Transverse colon (tissue), 4 donors: ENCODE results near the gene KARS1. TPM values are rescaled to one million over a fixed set of nuclear protein-coding genes. Genes with fewer than 3 reads are reported as not detected.

ENCODE experiments used
- DNase-seq: peaks from one replicate; pipeline ENCODE4 v3.0.0-alpha.2; 2019
- H3K27ac ChIP-seq, 4 donors: fragments of 200-600 bp; sonication (generic); 2 replicates each; pipeline ENCODE4 v1.5.1; 2016 to 2018; ENCODE audit warnings: inconsistent platforms in 4 of 4
- H3K27me3 ChIP-seq: fragments of 200-600 bp; sonication (generic); 2 replicates; pipeline ENCODE4 v1.5.1; 2017; ENCODE audit warnings: inconsistent platforms
- H3K36me3 ChIP-seq, 4 donors: fragments of 200-600 bp; sonication (generic); 2 replicates each; pipeline ENCODE4 v1.5.1; 2017 to 2019; ENCODE audit warnings: inconsistent platforms in 4 of 4
- H3K4me1 ChIP-seq, 4 donors: fragments of 200-600 bp; sonication (generic); 2 replicates each; pipeline ENCODE4 v1.5.1; 2017 to 2020; ENCODE audit warnings: inconsistent platforms in 4 of 4
- H3K4me3 ChIP-seq, 4 donors: fragments of 200-600 bp; sonication (generic); 1 replicate in 1 of 4; 2 replicates in 3 of 4; pipeline versions ENCODE4 v1.5.1 to v1.6.1; 2017 to 2019; ENCODE audit warnings: inconsistent platforms in 4 of 4
- H3K9me3 ChIP-seq, 2 donors: fragments of 200-600 bp; sonication (generic); 2 replicates each; pipeline ENCODE4 v1.5.1; 2017 to 2019; ENCODE audit warnings: inconsistent platforms in 2 of 2
- EP300 ChIP-seq: sonication (generic); formaldehyde crosslinking; IDR thresholded peaks from one replicate; pipeline ENCODE4 v1.6.1; 2017; ENCODE audit warnings: antibody characterized with exemption, low read depth
- POLR2A ChIP-seq: fragments of 450-650 bp; IDR thresholded peaks from one replicate; pipeline ENCODE4 v1.6.1; 2016; ENCODE audit warnings: antibody characterized with exemption, mild to moderate bottlenecking, moderate library complexity
- POLR2AphosphoS5 ChIP-seq, 3 donors: sonication (generic); formaldehyde crosslinking; IDR thresholded peaks; one replicate each; pipeline ENCODE4 v1.6.1; 2016; ENCODE audit warnings: antibody characterized with exemption in 3 of 3
- WGBS, 2 donors: methylation state at CpG; one replicate each; pipeline ENCODE4 v1.1.5; 2018; ENCODE audit warnings: low coverage in 1 of 2; 5-methylcytosine and 5-hydroxymethylcytosine counted together
- in situ Hi-C, 4 donors: fragments of 200-750 bp; cut with MboI; loops; one replicate each; pipeline versions ENCODE4 v1.15.0 to v1.15.1; 2017; ENCODE audit warnings: low sequenced_read_pairs in 3 of 4, low pct_ligation_motif_present in 1 of 4, low pct_unique_long_range_greater_than_20kb in 1 of 4
- intact Hi-C: fragments of 100-400 bp; cut with DNase I; formaldehyde crosslinking; loops from one replicate; pipeline ENCODE4 v1.15.1; 2023; ENCODE audit warnings: low total_unique reads
- total RNA-seq, 4 donors: library from RNA; depleted of rRNA; stranded (reverse); fragments of >200 nt; gene quantifications; one replicate each; pipeline ENCODE4 v1.1.0, GENCODE V29; 2016
- TF ChIP-seq, protein P1 (sequence below), 5 experiments: fragments of 200-600 bp in 3 of 5; fragments of 450-650 bp in 2 of 5; sonication (generic) in 3 of 5; IDR thresholded peaks; 1 replicate in 2 of 5; 2 replicates in 3 of 5; pipeline ENCODE4 v1.5.1; 2016 to 2017; ENCODE audit warnings: antibody characterized with exemption in 5 of 5, inconsistent platforms in 3 of 5, mild to moderate bottlenecking in 2 of 5, moderate library complexity in 1 of 5

The KARS1 gene
- total RNA-seq, 4 donors from 2014 or later = 15.3 to 86.5 (median 76.4) TPM

DNA sequence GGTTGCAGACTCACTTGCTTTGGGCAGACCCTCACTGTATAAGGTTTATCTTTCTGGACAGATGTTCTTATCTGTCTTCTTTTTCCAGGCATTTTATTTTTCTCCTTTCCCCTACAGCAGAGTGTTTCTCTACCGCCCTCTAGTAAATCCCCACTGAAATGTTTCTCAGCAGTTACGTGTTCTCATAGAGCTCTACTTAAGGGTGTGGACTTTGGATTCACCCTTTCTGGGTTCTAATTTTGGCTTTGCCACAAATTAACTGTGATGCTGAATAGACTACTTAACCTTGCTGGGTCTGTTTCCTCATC, 26.3 kb downstream of the KARS1 start:
- Histone ChIP-seq H3K36me3 (peaks cover 0 to 10% (median 3%) of the 10 kb centered on the region in 4 donors), H3K9me3 (no peaks in the 10 kb centered on the region), H3K4me1 (peaks cover 11 to 26% (median 16%) of the 10 kb centered on the region in 4 donors), H3K27me3 (no peaks in the 10 kb centered on the region), H3K27ac (peak overlapping the region in 3 of 4 donors; percentile 15 to 95 (median 92)), H3K4me3 (no peak overlapping the region)
- WGBS, 2 donors = 11 to 16% methylated on average over 2 of the region's 2 CpGs
- DNase-seq = no peak
- in situ Hi-C loops (no loop called here), intact Hi-C loops (no loop called here)
- TF ChIP-seq POLR2AphosphoS5 (IDR thresholded peaks at IDR 0.05) = no peak
- TF ChIP-seq, protein P1, sequence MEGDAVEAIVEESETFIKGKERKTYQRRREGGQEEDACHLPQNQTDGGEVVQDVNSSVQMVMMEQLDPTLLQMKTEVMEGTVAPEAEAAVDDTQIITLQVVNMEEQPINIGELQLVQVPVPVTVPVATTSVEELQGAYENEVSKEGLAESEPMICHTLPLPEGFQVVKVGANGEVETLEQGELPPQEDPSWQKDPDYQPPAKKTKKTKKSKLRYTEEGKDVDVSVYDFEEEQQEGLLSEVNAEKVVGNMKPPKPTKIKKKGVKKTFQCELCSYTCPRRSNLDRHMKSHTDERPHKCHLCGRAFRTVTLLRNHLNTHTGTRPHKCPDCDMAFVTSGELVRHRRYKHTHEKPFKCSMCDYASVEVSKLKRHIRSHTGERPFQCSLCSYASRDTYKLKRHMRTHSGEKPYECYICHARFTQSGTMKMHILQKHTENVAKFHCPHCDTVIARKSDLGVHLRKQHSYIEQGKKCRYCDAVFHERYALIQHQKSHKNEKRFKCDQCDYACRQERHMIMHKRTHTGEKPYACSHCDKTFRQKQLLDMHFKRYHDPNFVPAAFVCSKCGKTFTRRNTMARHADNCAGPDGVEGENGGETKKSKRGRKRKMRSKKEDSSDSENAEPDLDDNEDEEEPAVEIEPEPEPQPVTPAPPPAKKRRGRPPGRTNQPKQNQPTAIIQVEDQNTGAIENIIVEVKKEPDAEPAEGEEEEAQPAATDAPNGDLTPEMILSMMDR (IDR thresholded peaks at IDR 0.05) = peak; percentile 11 to 42 (median 18)
- TF ChIP-seq EP300 = no peak
- TF ChIP-seq POLR2A = no peak

DNA sequence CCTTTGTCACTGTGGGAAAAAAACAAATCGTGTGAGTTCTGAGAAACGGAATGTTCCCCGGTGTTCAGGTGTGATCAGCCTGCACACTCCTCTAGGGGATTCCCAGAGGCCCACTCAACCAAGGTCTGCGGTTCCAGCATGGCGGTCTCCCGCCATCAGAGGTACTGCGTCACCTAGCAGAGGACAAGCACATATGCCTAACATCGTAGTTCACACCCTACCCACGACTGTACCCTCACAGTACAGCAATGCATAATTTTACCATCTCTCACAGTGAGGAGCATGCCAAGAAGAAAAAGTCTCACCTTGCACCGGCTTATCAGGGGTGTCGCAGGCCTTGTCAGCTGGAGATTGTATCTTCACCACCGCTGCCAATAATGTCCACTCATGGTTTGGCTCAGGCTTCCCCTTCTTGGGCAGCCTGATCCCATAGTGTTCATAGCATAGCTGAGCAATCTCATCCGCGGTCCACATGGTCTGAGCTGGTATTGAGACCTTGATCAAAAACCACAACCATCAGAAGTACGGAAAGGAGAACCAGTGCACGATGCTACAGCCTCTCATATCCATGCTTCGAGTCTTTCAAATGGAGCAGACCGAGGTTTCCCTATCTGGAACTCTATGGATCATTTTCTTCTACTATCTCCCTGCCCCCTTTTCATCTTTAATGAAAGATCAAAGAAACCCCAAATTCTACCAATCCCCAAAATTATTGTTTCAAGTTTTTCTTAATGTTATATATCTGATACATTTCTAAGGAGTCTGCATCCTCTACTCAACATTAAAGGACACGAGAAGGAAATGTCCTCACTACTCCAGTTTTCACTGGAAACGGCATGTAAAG, 26.9 kb downstream of the KARS1 start:
- Histone ChIP-seq H3K9me3 (no peaks in the 10 kb centered on the region), H3K4me1 (peaks cover 11 to 26% (median 16%) of the 10 kb centered on the region in 4 donors), H3K36me3 (peaks cover 0 to 15% (median 3%) of the 10 kb centered on the region in 4 donors), H3K27me3 (no peaks in the 10 kb centered on the region), H3K27ac (peak overlapping the region in 2 of 4 donors; percentile 15 to 95), H3K4me3 (no peak overlapping the region)
- in situ Hi-C loops (no loop called here), intact Hi-C loops (no loop called here)
- DNase-seq = peak; percentile 14
- WGBS, 2 donors = 70 to 82% methylated on average over 5 to 20 of the region's 20 CpGs
- TF ChIP-seq EP300 (no peak), POLR2A (no peak), POLR2AphosphoS5 (IDR thresholded peaks at IDR 0.05) (no peak)
- TF ChIP-seq, protein P1 (IDR thresholded peaks at IDR 0.05) = no peak

DNA sequence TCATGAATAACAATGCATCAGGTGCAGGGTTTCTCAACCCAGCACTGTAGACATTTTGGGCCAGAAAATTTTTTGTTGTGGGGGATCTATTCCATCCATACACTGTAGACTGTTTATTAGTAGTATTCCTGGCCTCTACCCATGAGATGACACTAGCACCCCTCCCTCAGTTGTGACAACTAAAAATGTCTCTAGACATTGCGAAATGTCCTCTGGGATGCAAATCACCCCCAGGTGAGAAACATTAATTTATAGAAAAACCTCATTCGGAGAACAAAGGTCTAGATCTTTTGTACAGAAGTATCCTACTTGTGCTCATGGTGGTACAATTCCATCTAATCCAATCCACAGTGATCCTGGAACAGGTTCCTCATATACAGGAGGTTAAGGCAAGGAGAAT, 28.7 kb downstream of the KARS1 start:
- Histone ChIP-seq H3K27ac (no peak overlapping the region), H3K9me3 (no peaks in the 10 kb centered on the region), H3K4me1 (peaks cover 11 to 26% (median 16%) of the 10 kb centered on the region in 4 donors), H3K27me3 (no peaks in the 10 kb centered on the region), H3K36me3 (peaks cover 0 to 26% (median 3%) of the 10 kb centered on the region in 4 donors), H3K4me3 (no peak overlapping the region)
- 89% methylated on average over 2 of the region's 2 CpGs; no CpG with 5 or more reads in 1 of the 2 donors for WGBS, 2 donors
- DNase-seq = no peak
- intact Hi-C loops (no loop called here), in situ Hi-C loops (no loop called here)
- TF ChIP-seq POLR2AphosphoS5 (IDR thresholded peaks at IDR 0.05) = no peak
- TF ChIP-seq EP300 = no peak
- TF ChIP-seq POLR2A = no peak
- TF ChIP-seq, protein P1 (IDR thresholded peaks at IDR 0.05) = no peak

DNA sequence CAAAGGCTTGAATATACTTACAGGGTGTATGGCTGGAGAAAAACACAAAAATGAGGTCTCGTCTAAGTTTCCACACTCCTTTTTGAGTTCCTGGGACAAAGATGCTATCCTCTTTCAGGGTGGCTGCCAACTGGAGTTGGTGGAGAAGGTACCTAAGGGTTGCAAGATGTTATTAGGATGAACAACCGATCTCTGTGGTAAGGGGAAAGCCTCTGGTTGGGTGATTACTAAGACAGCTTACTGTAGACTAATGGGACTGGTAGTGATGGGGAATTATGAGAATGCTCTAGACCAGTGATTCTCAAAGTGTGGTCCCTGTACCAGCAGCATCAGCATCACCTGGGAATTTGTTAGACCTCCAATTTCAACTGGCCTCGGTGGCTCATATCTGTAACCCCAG, 30.3 kb downstream of the KARS1 start:
- TF ChIP-seq POLR2AphosphoS5 (IDR thresholded peaks at IDR 0.05) = no peak
- no peak for TF ChIP-seq EP300
- TF ChIP-seq, protein P1 (IDR thresholded peaks at IDR 0.05) = no peak
- Histone ChIP-seq H3K4me3 (no peak overlapping the region), H3K36me3 (peaks cover 0 to 32% (median 4%) of the 10 kb centered on the region in 4 donors), H3K4me1 (peaks cover 8 to 15% (median 10%) of the 10 kb centered on the region in 4 donors), H3K9me3 (no peaks in the 10 kb centered on the region), H3K27me3 (no peaks in the 10 kb centered on the region), H3K27ac (peak overlapping the region in 1 of 4 donors; percentile 16)
- intact Hi-C loops (no loop called here), in situ Hi-C loops (no loop called here)
- 77 to 100% methylated on average over 1 to 3 of the region's 3 CpGs for WGBS, 2 donors
- DNase-seq = no peak
